Panc1 (cell line): ENCODE measurements around the gene PIAS4. TPM values are rescaled to one million over a fixed set of nuclear protein-coding genes. Genes with fewer than 3 reads are reported as not detected.

ENCODE experiments used
- ATAC-seq: fragments of 200-7000 bp; cut with Tn5 transposase; 2 replicates; pipeline ENCODE4 v1.9.1; 2020; ENCODE audit warnings: mild to moderate bottlenecking, moderate library complexity
- BruUV-seq: library from RNA; stranded (reverse); fragments of 400-500 nt; replicated peaks from 2 replicates; lab custom pipeline; 2021; lab: Mats Ljungman, UMichigan
- CTCF ChIA-PET: fragments of 300-600 bp; sonication (Branson Sonifier 250); formaldehyde crosslinking; loops from one replicate; lab custom pipeline; 2022; ENCODE audit warnings: antibody characterized with exemption; lab: Charles Lee
- POLR2A ChIA-PET: fragments of 300-600 bp; sonication (Branson Sonifier 250); formaldehyde crosslinking; loops from one replicate; lab custom pipeline; 2022; ENCODE audit warnings: antibody characterized with exemption; lab: Charles Lee
- DNase-seq: peaks from one replicate; pipeline ENCODE4 v3.0.0-alpha.2; 2010; ENCODE audit warnings: low read depth, low spot score
- H3K27ac ChIP-seq: 2 replicates; pipeline ENCODE4 v1.5.1; 2011; ENCODE audit warnings: mild to moderate bottlenecking, low read length, inconsistent platforms
- H3K27me3 ChIP-seq: fragments of 200-500 bp; sonication (Bioruptor generic); 2 replicates; pipeline ENCODE4 v1.6.0; 2014; ENCODE audit warnings: low read length, inconsistent platforms; ENCODE audit not compliant: control insufficient read depth, insufficient read depth
- H3K36me3 ChIP-seq: fragments of 200-500 bp; sonication (Bioruptor generic); 2 replicates; pipeline ENCODE4 v1.5.1; 2014; ENCODE audit warnings: inconsistent platforms, mild to moderate bottlenecking, low read length, moderate library complexity; ENCODE audit not compliant: control insufficient read depth, insufficient read depth
- H3K4me1 ChIP-seq: 2 replicates; pipeline ENCODE4 v1.5.1; 2011; ENCODE audit warnings: inconsistent platforms, mild to moderate bottlenecking, low read length, moderate library complexity; ENCODE audit not compliant: control insufficient read depth, insufficient read depth
- H3K4me3 ChIP-seq, 2 experiments: 2 replicates each; pipeline ENCODE4 v1.5.1; 2011 to 2012; ENCODE audit warnings: low read depth in 2 of 2, low read length in 2 of 2, mild to moderate bottlenecking in 2 of 2, inconsistent platforms in 1 of 2, moderate library complexity in 1 of 2
- H3K9me3 ChIP-seq: fragments of 200-500 bp; sonication (Bioruptor generic); 2 replicates; pipeline ENCODE4 v1.5.1; 2014; ENCODE audit warnings: low read depth, mild to moderate bottlenecking, inconsistent platforms, low read length, moderate library complexity; ENCODE audit not compliant: control insufficient read depth, insufficient read depth
- CTCF ChIP-seq: fragments of 450-650 bp; IDR thresholded peaks from 2 replicates; pipeline ENCODE4 v1.5.1; 2017; ENCODE audit warnings: mild to moderate bottlenecking
- POLR2AphosphoS5 ChIP-seq: IDR thresholded peaks from 2 replicates; pipeline ENCODE4 v1.6.1; 2012; ENCODE audit warnings: mild to moderate bottlenecking, low read depth, low read length, moderate library complexity
- REST ChIP-seq, 2 experiments: IDR thresholded peaks; 2 replicates each; pipeline ENCODE4 v1.6.1; 2011 to 2012; ENCODE audit warnings: low read depth in 2 of 2, control low read depth in 1 of 2, low read length in 1 of 2, mild to moderate bottlenecking in 1 of 2, moderate library complexity in 1 of 2; ENCODE audit not compliant: insufficient read depth in 1 of 2
- SIN3A ChIP-seq: IDR thresholded peaks from 2 replicates; pipeline ENCODE4 v1.6.1; 2012; ENCODE audit warnings: low read depth, mild to moderate bottlenecking, low read length, moderate library complexity, borderline replicate concordance; ENCODE audit not compliant: insufficient read depth
- TCF7L2 ChIP-seq: IDR thresholded peaks from 2 replicates; pipeline ENCODE4 v1.6.1; 2011; ENCODE audit warnings: mild to moderate bottlenecking, low read depth, low read length, inconsistent platforms
- in situ Hi-C: cut with HindIII; loops from 2 replicates; pipeline ENCODE4 v1.10.0; 2016; ENCODE audit warnings: low sequenced_read_pairs, low pct_unique_long_range_greater_than_20kb
- intact Hi-C: fragments of 100-400 bp; cut with micrococcal nuclease; formaldehyde crosslinking; loops from one replicate; pipeline ENCODE4 v1.10.0; 2022; ENCODE audit not compliant: unreplicated experiment
- total RNA-seq: library from RNA; stranded (reverse); gene quantifications from one replicate; pipeline ENCODE4 v1.2.1, GENCODE V29; 2021; ENCODE audit not compliant: unreplicated experiment

PIAS4 gene
- total RNA-seq, 1 experiment from 2014 or later, result 36.7 TPM

- Histone ChIP-seq H3K4me3 (no peak overlapping the region), H3K27ac (no peak overlapping the region), H3K9me3 (no peaks in the 10 kb centered on the region), H3K27me3 (no peaks in the 10 kb centered on the region), H3K36me3 (no peaks in the 10 kb centered on the region; the same call in 1 of the 2 replicates), H3K4me1 (no peaks in the 10 kb centered on the region)
- DNase-seq (no peak), ATAC-seq (no peak)
- CTCF ChIA-PET, result no interaction called here
- in situ Hi-C loops, result no loop called here
- BruUV-seq, result no TSS peak
- POLR2A ChIA-PET, result interaction anchor here (0.6 kb wide), 1 partner anchor 13 kb away, joined by 3 read pairs; no protein-coding TSS in a partner anchor
- intact Hi-C loops, result no loop called here
- TF ChIP-seq TCF7L2, result no peak
Measured at GRCh38 chr19:4044990-4045465, 37.5 kb downstream of the PIAS4 start.

- H3K4me3 ChIP-seq, result no peak overlapping the region
- ATAC-seq, result no peak
- in situ Hi-C loops (no loop called here), intact Hi-C loops (no loop called here)
- DNase-seq, result no peak
- H3K9me3 ChIP-seq, result no peaks in the 10 kb centered on the region
- no peaks in the 10 kb centered on the region; the same call in 1 of the 2 replicates for H3K36me3 ChIP-seq
- TF ChIP-seq REST (IDR thresholded peaks at IDR 0.05; ENCODE audit: insufficient read depth in 1 of 2, low read depth in 2 of 2, low read length in 1 of 2), result no peak
- TSS peak; percentile 64 for BruUV-seq
- H3K4me1 ChIP-seq, result no peaks in the 10 kb centered on the region
- no peaks in the 10 kb centered on the region for H3K27me3 ChIP-seq
- ChIA-PET POLR2A (interaction anchor here (0.6 kb wide), 2 partner anchors 12 to 154 kb away, joined by 3 to 11 read pairs; no protein-coding TSS in a partner anchor), CTCF (no interaction called here)
- H3K27ac ChIP-seq, result no peak overlapping the region
Measured at GRCh38 chr19:4045597-4046361, 38.2 kb downstream of the PIAS4 start.

- Histone ChIP-seq H3K4me1 (peaks cover 4% of the 10 kb centered on the region), H3K9me3 (no peaks in the 10 kb centered on the region), H3K27me3 (no peaks in the 10 kb centered on the region), H3K4me3 (no peak overlapping the region), H3K36me3 (no peaks in the 10 kb centered on the region; the same call in 1 of the 2 replicates), H3K27ac (no peak overlapping the region)
- DNase-seq (no peak), ATAC-seq (no peak)
- ChIA-PET POLR2A (no interaction called here), CTCF (no interaction called here)
- TF ChIP-seq POLR2AphosphoS5 (no peak), REST (IDR thresholded peaks at IDR 0.05; ENCODE audit: insufficient read depth in 1 of 2, low read depth in 2 of 2, low read length in 1 of 2) (no peak), TCF7L2 (no peak), CTCF (no peak), SIN3A (no peak)
- in situ Hi-C loops, result no loop called here
- intact Hi-C loops, result no loop called here
- no TSS peak for BruUV-seq
Measured at GRCh38 chr19:4046362-4046691, 38.8 kb downstream of the PIAS4 start.
